Measurements from ENCODE around the gene REM2. TPM values are rescaled to one million over a fixed set of nuclear protein-coding genes. Genes with fewer than 3 reads are reported as not detected.

Gene REM2
- total RNA-seq, 1 donor from 2014 or later: 0.36 TPM

GRCh38 chr14:22865424-22866405 is 17.3 kb upstream of the REM2 start:
- Mint-ChIP-seq H3K27ac (ENCODE audit: unreplicated experiment) (no peak overlapping the region), H3K9me3 (ENCODE audit: unreplicated experiment) (no peaks in the 10 kb centered on the region), H3K4me1 (ENCODE audit: unreplicated experiment) (peaks cover 10% of the 10 kb centered on the region), H3K36me3 (ENCODE audit: low read depth, unreplicated experiment) (no peaks in the 10 kb centered on the region), H3K27me3 (ENCODE audit: unreplicated experiment) (peaks cover 2% of the 10 kb centered on the region), H3K4me3 (ENCODE audit: unreplicated experiment) (no peak overlapping the region)
- DNase-seq (ENCODE audit: low spot score): peak; percentile 30
- TF ChIP-seq CTCF (IDR thresholded peaks at IDR 0.05; ENCODE audit: unreplicated experiment): no peak

- Mint-ChIP-seq H3K27ac (ENCODE audit: unreplicated experiment) (no peak overlapping the region), H3K27me3 (ENCODE audit: unreplicated experiment) (peaks cover 2% of the 10 kb centered on the region), H3K4me3 (ENCODE audit: unreplicated experiment) (peak overlapping the region; percentile 56), H3K36me3 (ENCODE audit: low read depth, unreplicated experiment) (no peaks in the 10 kb centered on the region), H3K4me1 (ENCODE audit: unreplicated experiment) (peaks cover 17% of the 10 kb centered on the region), H3K9me3 (ENCODE audit: unreplicated experiment) (no peaks in the 10 kb centered on the region)
- no peak for TF ChIP-seq CTCF (IDR thresholded peaks at IDR 0.05; ENCODE audit: unreplicated experiment)
- no peak for DNase-seq (ENCODE audit: low spot score)
Measured at GRCh38 chr14:22866874-22867273, 16.1 kb upstream of the REM2 start.

- H3K27ac Mint-ChIP-seq (ENCODE audit: unreplicated experiment): peak overlapping the region; percentile 99
- no peaks in the 10 kb centered on the region for H3K9me3 Mint-ChIP-seq (ENCODE audit: unreplicated experiment)
- peaks cover 20% of the 10 kb centered on the region for H3K4me1 Mint-ChIP-seq (ENCODE audit: unreplicated experiment)
- DNase-seq (ENCODE audit: low spot score): no peak
- peaks cover 7% of the 10 kb centered on the region for H3K27me3 Mint-ChIP-seq (ENCODE audit: unreplicated experiment)
- no peak for TF ChIP-seq CTCF (IDR thresholded peaks at IDR 0.05; ENCODE audit: unreplicated experiment)
- peaks cover 14% of the 10 kb centered on the region for H3K36me3 Mint-ChIP-seq (ENCODE audit: low read depth, unreplicated experiment)
- H3K4me3 Mint-ChIP-seq (ENCODE audit: unreplicated experiment): peak overlapping the region; percentile 96
Measured at GRCh38 chr14:22870811-22871223, 12.2 kb upstream of the REM2 start.

- no peaks in the 10 kb centered on the region for H3K9me3 Mint-ChIP-seq (ENCODE audit: unreplicated experiment)
- TF ChIP-seq CTCF (IDR thresholded peaks at IDR 0.05; ENCODE audit: unreplicated experiment): no peak
- DNase-seq (ENCODE audit: low spot score): peak; percentile 92
- H3K36me3 Mint-ChIP-seq (ENCODE audit: low read depth, unreplicated experiment): peaks cover 17% of the 10 kb centered on the region
- H3K4me1 Mint-ChIP-seq (ENCODE audit: unreplicated experiment): peaks cover 18% of the 10 kb centered on the region
- peak within 1 kb of the TSS; percentile 99 for H3K27ac Mint-ChIP-seq (ENCODE audit: unreplicated experiment)
- H3K27me3 Mint-ChIP-seq (ENCODE audit: unreplicated experiment): peaks cover 7% of the 10 kb centered on the region
- H3K4me3 Mint-ChIP-seq (ENCODE audit: unreplicated experiment): peak within 1 kb of the TSS; percentile 96
Measured at GRCh38 chr14:22871224-22872032, 11.6 kb upstream of the REM2 start, which contains the start of gene LRP10. Gene LRP10 (plus strand): TSS chr14:22871740. CDS start chr14:22872304, 564 bp downstream.

Data from endothelial cell (in vitro differentiated cells).